Tibial nerve (tissue), 4 donors: ENCODE measurements around the gene FREY1. TPM values are rescaled to one million over a fixed set of nuclear protein-coding genes. Genes with fewer than 3 reads are reported as not detected.
A peak's percentile ranks its signal among the peaks of the same experiment; 100 is the strongest.

ENCODE experiments used
- DNase-seq, 2 donors: peaks; one replicate each; pipeline ENCODE4 v3.0.0-alpha.2; 2019; ENCODE audit warnings: low spot score in 2 of 2
- H3K27ac ChIP-seq, 4 donors: fragments of 200-600 bp; sonication (generic) in 3 of 4; one replicate each; pipeline ENCODE4 v1.5.1; 2017 to 2019; ENCODE audit warnings: mild to moderate bottlenecking in 1 of 4
- H3K27me3 ChIP-seq, 2 donors: fragments of 200-600 bp; sonication (generic) in 1 of 2; one replicate each; pipeline versions ENCODE4 v1.5.1 to v1.6.0; 2017 to 2019
- H3K36me3 ChIP-seq, 3 donors: fragments of 200-600 bp; sonication (generic); one replicate each; pipeline ENCODE4 v1.5.1; 2018 to 2019
- H3K4me1 ChIP-seq, 4 donors: fragments of 200-600 bp; sonication (generic) in 3 of 4; one replicate each; pipeline ENCODE4 v1.5.1; 2017 to 2019
- H3K4me3 ChIP-seq, 4 donors: fragments of 200-600 bp; sonication (generic) in 3 of 4; one replicate each; pipeline ENCODE4 v1.5.1; 2017 to 2019; ENCODE audit warnings: mild to moderate bottlenecking in 1 of 4, moderate library complexity in 1 of 4
- H3K9me3 ChIP-seq, 4 donors: fragments of 200-600 bp; sonication (generic) in 3 of 4; one replicate each; pipeline ENCODE4 v1.5.1; 2017 to 2019
- CTCF ChIP-seq, 5 experiments: fragments of 200-600 bp in 3 of 5; fragments of 450-650 bp in 2 of 5; sonication (generic) in 3 of 5; IDR thresholded peaks; one replicate each; pipeline ENCODE4 v1.5.1; 2016 to 2019; ENCODE audit warnings: antibody characterized with exemption in 5 of 5, mild to moderate bottlenecking in 3 of 5, moderate library complexity in 2 of 5
- EP300 ChIP-seq, 2 donors: sonication (generic); formaldehyde crosslinking; IDR thresholded peaks; one replicate each; pipeline ENCODE4 v1.6.1; 2017; ENCODE audit warnings: antibody characterized with exemption in 2 of 2, mild to moderate bottlenecking in 1 of 2
- POLR2A ChIP-seq, 2 donors: fragments of 450-650 bp; IDR thresholded peaks; one replicate each; pipeline ENCODE4 v1.6.1; 2017; ENCODE audit warnings: antibody characterized with exemption in 2 of 2, mild to moderate bottlenecking in 2 of 2, moderate library complexity in 2 of 2
- WGBS, 2 donors: methylation state at CpG; one replicate each; pipeline ENCODE4 v1.1.5; 2018; 5-methylcytosine and 5-hydroxymethylcytosine counted together
- total RNA-seq, 4 donors: library from RNA; depleted of rRNA; stranded (reverse); fragments of >200 nt; gene quantifications; one replicate each; pipeline ENCODE4 v1.1.0, GENCODE V29; 2016

FREY1 gene
- total RNA-seq, 4 donors from 2014 or later: 1.0 to 7.2 TPM; not detected in 2

DNA sequence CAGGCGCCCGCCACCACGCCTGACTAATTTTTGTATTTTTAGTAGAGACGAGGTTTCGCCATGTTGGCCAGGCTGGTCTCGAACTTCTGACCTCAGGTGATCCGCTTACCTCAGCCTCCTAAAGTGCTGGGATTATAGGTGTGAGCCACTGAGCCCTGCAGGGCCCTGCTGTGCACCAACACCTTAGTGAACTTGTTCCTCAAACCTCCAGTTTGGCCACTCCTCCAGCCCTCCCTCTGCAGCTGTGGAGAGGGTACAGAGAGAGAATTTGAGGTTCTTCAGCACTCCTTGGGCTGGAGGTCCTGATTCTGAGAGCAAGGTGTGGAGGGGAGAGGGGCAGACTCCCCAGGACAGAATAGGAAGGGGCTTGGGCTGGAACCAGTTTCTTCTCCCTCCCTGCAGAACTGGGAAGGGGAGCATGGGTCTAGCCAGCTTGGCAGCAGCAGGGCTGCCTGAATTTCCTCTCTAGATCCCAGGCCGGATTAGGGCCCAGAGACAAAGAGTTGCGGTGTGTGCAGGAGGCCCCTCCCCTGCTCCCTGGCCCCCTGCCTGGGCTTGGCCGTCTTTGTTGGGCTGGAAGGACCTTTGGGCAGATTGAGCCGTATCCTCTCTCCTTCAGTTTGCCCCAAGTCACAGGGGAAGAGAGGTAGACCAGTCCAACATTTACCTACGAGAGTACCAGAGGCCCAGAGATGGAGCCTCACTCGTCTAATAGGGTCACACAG lies 12.9 kb upstream of the FREY1 start:
- 74 to 81% methylated on average over 11 to 13 of the region's 13 CpGs for WGBS, 2 donors
- peaks cover 0 to 35% of the 10 kb centered on the region in 2 donors for H3K27me3 ChIP-seq
- no peak overlapping the region for H3K4me3 ChIP-seq
- H3K9me3 ChIP-seq: no peaks in the 10 kb centered on the region
- peaks cover 0 to 11% (median 0%) of the 10 kb centered on the region in 3 donors for H3K36me3 ChIP-seq
- H3K27ac ChIP-seq: no peak overlapping the region
- TF ChIP-seq POLR2A (IDR thresholded peaks at IDR 0.05) (no peak), CTCF (IDR thresholded peaks at IDR 0.05) (no peak), EP300 (IDR thresholded peaks at IDR 0.05) (no peak)
- no peak for DNase-seq
- H3K4me1 ChIP-seq: peaks cover 0 to 45% (median 26%) of the 10 kb centered on the region in 4 donors

GRCh38 chr11:45918962-45919675 lies 12.0 kb upstream of the FREY1 start:
- no peak for TF ChIP-seq POLR2A (IDR thresholded peaks at IDR 0.05)
- no peak for TF ChIP-seq EP300 (IDR thresholded peaks at IDR 0.05)
- no peak for TF ChIP-seq CTCF (IDR thresholded peaks at IDR 0.05)
- H3K9me3 ChIP-seq: no peaks in the 10 kb centered on the region
- no peak for DNase-seq
- peaks cover 0 to 20% (median 3%) of the 10 kb centered on the region in 3 donors for H3K36me3 ChIP-seq
- peak overlapping the region; percentile 84 to 94 (median 92) for H3K27ac ChIP-seq
- H3K4me3 ChIP-seq: peak overlapping the region in 3 of 4 donors; percentile 70 to 89 (median 86)
- 57 to 62% methylated on average over 7 of the region's 7 CpGs for WGBS, 2 donors
- peaks cover 0 to 45% (median 26%) of the 10 kb centered on the region in 4 donors for H3K4me1 ChIP-seq
- H3K27me3 ChIP-seq: peaks cover 0 to 29% of the 10 kb centered on the region in 2 donors

GRCh38 chr11:45918331-45918941 lies 11.4 kb upstream of the FREY1 start:
- Histone ChIP-seq H3K4me1 (peaks cover 0 to 45% (median 26%) of the 10 kb centered on the region in 4 donors), H3K27ac (peak overlapping the region; percentile 84 to 94 (median 92))
- WGBS, 2 donors: 0 to 1% methylated on average over 36 to 38 of the region's 38 CpGs

DNA sequence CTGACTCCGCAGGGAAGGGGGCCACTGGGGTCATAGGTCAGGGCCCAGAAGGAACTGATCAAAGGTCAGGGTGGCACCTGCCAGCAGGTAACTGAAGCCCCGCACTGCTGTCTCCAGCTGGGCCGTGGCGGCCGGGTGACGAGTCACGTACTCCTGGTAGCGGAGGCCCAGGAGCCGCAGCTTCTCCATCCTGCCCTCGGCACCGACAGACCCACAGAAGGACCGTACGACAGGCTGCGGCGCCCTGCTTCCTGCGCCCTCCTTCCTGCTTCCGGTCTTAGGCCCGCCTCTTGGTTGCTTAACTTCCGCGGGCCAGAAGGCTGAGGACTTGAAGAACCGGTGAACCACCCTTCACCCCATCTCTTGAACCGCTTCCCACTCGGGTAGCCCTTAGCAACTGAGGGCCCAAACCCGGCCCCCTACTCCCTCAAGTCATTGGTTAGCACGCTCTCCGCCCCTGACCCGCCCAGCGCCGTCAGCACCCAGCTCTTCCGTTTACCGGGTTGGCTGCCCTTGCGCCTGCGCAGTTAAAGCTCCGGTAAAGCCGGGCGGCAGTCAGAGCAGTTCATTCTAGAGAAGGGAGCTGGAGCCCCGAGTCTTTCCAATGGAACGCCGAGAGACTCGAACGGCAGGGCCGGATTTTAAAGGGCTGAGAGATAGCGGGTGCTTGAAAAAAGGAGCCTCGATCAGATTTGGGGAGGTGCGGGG lies 10.7 kb upstream of the FREY1 start, which contains the start of gene PEX16:
TSS of gene PEX16 (minus strand) at position 255 of the 708 bp plus-strand sequence. CDS start at position 189, 66 bp downstream.
- WGBS, 2 donors: 0 to 1% methylated on average over 27 to 32 of the region's 45 CpGs
- Histone ChIP-seq H3K36me3 (peaks cover 0 to 33% (median 14%) of the 10 kb centered on the region in 3 donors), H3K4me3 (peak within 1 kb of the TSS; percentile 63 to 89 (median 78))

More at GRCh38 chr11:45918331-45918941, 11.4 kb upstream of the FREY1 start:
- TF ChIP-seq POLR2A (IDR thresholded peaks at IDR 0.05) (peak; percentile 40 to 54), EP300 (IDR thresholded peaks at IDR 0.05) (peak in 1 of 2 donors; percentile 86), CTCF (IDR thresholded peaks at IDR 0.05) (no peak)
- peak overlapping the region; percentile 63 to 89 (median 78) for H3K4me3 ChIP-seq
- H3K9me3 ChIP-seq: no peaks in the 10 kb centered on the region
- peaks cover 0 to 27% (median 10%) of the 10 kb centered on the region in 3 donors for H3K36me3 ChIP-seq
- H3K27me3 ChIP-seq: peaks cover 0 to 25% of the 10 kb centered on the region in 2 donors
- DNase-seq: peak; percentile 71 to 79

More for the DNA sequence above, 10.7 kb upstream of the FREY1 start, which contains the start of gene PEX16:
- Histone ChIP-seq H3K9me3 (no peaks in the 10 kb centered on the region), H3K4me1 (peaks cover 0 to 40% (median 24%) of the 10 kb centered on the region in 4 donors), H3K27me3 (peaks cover 0 to 18% of the 10 kb centered on the region in 2 donors), H3K27ac (peak within 1 kb of the TSS; percentile 84 to 94 (median 92))
- peak; percentile 92 to 94 for DNase-seq
- TF ChIP-seq EP300 (IDR thresholded peaks at IDR 0.05): peak; percentile 93 to 98
- peak in 1 of 5 experiments; percentile 29 for TF ChIP-seq CTCF (IDR thresholded peaks at IDR 0.05)
- TF ChIP-seq POLR2A (IDR thresholded peaks at IDR 0.05): peak; percentile 41 to 81
